GM19467 (cell line): Measurements from ENCODE around the gene RNU7-1.

Experiments
- ATAC-seq: cut with Tn5 transposase; IDR thresholded peaks from one replicate; pipeline ENCODE4 v1.9.1; 2021; ENCODE audit warnings: mild to moderate bottlenecking, moderate library complexity; ENCODE audit not compliant: unreplicated experiment

RNU7-1 gene

DNA sequence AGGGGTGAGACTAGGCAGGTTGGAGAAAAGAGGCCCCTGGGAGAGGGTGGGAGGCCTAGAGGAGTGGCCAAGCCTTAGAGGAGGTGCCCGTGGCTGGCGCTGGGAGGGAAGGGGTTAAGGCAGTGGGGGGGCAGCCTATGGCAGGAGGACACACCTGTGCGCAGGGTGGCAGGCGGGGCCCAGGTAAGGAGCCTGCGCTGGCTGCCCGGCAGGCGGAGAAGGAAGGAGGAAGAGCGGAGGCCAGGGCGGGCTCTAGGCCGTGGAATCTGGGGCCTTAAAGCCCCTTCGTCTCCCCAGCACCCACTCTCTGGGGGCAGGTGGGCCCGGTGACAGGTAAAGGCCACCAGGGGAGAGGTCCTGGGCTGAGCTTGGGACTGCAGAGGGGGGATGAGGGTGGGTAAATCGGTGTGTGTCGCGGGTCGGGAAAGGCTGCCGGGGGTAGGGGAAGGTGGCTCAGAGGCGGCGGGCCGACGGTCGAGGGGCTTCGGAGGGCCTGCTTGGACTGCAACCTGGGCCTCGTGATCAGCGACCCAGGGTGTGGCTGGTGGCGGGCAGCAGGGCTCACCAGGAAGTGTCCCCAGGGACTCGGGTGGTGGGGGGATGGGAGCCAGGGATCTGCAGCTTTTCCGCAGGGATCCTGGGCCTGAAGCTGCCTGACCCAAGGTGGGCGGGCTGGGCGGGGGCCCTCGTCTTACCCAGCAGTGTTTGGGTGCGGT is 19.6 kb downstream of the RNU7-1 start:
- ATAC-seq = no peak

DNA sequence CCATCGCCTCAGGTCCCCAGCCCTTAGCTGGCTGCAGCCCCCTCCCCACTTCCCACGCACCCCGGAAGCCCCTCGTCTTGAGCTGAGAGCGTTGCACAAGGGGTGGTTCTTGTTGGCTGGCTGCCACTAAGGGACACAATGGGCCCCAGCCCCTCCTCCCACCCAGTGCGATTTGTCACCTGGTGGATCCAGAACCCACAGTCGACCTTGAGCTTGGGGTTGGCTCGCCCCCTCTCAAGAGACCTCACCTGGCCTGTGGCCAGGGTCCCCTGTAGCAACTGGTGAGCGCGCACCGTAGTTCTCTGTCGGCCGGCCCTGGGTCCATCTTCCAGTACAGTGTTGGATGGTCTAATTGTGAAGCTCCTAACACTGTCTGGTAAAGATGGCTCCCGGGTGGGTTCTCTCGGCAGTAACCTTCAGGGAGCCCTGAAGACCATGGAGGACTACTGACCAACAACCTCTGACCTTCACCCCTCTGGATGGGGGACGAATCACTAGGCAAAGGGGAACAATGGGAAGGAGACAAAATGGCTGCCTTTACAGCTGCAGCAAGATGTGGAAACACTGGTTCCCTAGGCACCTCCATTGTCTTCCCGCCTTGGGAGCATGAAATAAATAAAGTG is 20.3 kb downstream of the RNU7-1 start:
- no peak for ATAC-seq

- ATAC-seq = no peak
These were observed 21.0 kb downstream of the RNU7-1 start for GRCh38 chr12:6964605-6965025.

GRCh38 chr12:6965026-6965661 is 21.5 kb downstream of the RNU7-1 start:
- ATAC-seq = peak; percentile 50

- no peak for ATAC-seq
These were observed 22.1 kb downstream of the RNU7-1 start for GRCh38 chr12:6965714-6966113.

- no peak for ATAC-seq
These were observed 22.7 kb downstream of the RNU7-1 start for GRCh38 chr12:6966351-6966750.

GRCh38 chr12:6967651-6968100 is 24.1 kb downstream of the RNU7-1 start:
- no peak for ATAC-seq

DNA sequence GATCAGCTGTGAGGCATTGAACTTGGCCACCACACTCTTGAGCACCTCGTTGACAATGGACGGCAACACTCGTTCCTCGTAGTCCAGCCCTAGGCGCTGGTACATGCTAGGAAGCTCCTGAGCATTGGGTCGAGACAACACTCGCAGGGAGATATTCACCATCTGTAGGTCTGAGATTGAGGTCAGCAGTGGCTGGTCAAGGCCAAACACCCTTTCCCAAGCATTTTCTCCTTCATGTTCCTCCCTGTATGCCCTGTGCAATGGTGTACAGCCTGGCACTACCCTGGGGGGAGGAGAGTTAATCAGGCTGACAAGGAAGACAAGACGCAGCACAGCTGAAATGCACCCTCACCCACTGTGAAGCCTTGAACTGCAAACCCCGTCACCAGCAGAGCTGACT is 24.8 kb downstream of the RNU7-1 start:
- no peak for ATAC-seq

GRCh38 chr12:6970096-6970527 is 26.5 kb downstream of the RNU7-1 start:
- peak; percentile 5 for ATAC-seq

- ATAC-seq = no peak
These were observed 30.6 kb downstream of the RNU7-1 start for GRCh38 chr12:6974180-6974579.

GRCh38 chr12:6975297-6976032 is 31.8 kb downstream of the RNU7-1 start:
- ATAC-seq = no peak

DNA sequence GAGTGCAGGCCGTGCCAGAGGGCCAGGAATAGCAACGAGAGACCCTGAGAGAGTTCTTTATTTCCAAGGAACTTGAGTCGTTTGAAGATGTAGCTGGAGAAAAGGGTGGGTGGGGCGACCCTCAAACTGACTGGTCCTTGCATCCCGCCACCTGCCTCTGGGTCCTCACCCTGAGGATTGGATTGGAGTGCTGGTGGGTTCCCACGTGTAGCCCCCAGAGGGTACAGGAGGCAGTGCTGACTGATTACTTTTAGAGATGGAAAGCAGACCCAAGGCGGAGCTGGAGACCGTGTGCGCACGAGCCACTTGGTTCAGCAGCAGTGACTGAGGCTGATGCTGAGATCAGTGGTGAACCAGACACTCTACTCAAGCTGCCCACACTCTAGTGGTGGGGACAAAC is 34.0 kb downstream of the RNU7-1 start:
- ATAC-seq = no peak

DNA sequence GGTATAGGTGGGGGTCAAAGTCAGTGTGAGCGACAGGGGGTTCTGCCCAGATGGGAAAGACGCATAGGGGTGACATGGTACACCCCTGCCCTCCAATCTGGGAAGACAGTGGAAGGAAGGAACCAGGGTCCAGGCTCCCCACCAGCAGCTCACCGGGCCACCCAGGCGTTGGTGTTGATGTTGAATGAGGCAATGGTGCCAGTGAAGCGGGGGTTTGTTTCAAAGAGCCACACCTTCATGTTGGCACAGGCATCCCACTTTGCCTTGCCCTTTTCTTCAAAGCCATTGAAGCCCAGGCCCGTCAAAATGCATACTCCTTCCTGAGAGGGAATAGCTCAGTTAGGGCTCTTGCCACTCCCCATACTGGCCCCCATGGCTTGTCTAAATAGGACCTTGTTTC is 34.6 kb downstream of the RNU7-1 start:
- no peak for ATAC-seq

DNA sequence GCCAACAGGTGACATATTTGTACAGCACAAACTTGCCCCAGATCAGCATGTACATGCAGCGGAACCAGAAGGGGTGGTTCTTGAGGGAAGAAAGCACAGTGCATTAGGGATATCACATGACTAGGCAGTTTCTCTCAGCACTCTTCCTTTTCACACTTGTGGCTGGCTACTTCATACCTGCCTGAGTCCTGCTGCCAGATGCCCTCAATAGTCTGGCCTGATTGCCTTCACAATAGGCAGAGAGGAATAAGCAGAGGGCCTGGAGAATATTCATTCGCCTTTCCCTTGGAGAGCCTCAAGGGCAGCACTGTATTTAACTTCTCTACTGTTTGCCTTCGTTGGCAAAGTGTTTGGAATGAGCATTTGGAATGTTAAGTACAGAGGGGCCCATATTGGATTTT is 35.0 kb downstream of the RNU7-1 start:
- ATAC-seq = no peak

DNA sequence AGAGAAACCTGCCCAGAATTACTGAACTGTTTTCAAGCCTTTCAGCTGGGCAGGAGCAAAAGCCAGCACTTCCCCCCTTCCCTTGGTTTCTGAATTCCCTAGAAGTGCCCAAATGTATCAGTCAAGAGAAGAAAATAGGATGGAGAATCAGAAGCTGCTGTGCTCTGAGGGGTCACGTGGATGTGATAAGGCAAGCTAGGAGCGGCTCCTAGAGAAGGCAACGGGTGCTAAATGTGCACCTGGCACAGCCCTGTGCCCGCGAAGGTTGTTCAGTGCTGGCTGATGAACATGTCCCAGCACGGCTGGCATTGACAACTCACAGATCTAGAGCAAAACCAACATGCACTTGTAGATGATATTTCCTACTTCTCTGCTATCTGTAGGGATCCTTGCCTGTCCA is 35.4 kb downstream of the RNU7-1 start:
- no peak for ATAC-seq

DNA sequence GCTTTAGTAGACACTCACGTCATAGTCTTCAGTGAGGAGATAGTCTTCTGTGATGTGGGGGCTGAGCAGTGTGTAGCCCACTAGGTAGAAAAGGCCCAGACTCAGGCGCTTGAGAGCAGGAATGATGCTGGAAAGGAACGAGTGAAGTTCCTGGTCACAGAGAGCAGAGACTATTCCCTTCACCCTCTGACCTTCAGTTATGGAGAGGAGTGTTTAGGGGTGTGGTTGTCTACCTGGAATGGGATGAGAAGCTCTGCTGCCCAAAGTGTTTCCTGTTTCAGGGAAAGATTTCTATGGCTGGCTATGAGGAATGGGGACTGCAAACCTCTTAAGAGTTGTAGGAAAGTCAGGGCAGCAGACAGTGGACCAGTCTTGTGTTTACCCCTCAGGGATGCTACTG is 35.8 kb downstream of the RNU7-1 start:
- no peak for ATAC-seq

- no peak for ATAC-seq
These were observed 36.5 kb downstream of the RNU7-1 start for GRCh38 chr12:6980075-6980474.

DNA sequence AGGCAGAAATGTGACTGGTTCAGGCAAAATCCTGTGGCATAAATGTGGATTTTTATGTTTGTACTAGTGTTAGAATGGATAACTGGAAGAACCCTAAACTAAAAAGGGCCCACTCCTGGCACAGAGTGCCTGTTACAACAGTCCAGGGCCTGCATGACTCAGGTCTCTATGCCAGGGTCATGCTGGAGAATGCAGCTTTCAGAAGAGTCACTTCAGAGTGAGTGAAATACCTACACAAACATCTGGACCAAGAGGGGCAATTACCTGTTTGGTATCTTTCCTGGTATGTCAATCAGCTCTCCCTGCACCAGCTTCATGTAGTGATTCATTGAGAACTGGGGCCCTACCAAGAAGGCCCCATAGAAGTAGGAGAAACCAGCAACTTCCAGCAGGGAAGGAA is 37.1 kb downstream of the RNU7-1 start:
- ATAC-seq = no peak

- no peak for ATAC-seq
These were observed 37.8 kb downstream of the RNU7-1 start for GRCh38 chr12:6981152-6982052.

DNA sequence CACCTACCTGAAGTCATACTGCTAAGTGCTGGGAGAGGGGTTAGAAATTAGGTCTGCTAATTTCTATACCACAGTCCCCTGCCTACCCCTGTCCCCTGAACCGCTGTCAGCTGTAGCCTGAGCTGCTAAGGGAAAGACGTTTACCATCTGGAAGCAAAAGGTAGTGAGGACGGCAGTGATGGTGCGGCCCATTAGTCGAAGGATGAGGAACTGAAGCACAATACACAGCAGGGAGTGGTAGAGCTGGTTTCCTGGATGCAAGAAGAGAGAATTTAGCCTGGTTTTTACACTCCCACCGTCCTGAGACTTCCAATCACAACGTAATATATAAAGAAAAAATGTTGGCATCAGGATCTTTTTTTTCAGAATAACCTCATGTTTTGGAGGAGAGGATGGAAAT is 38.9 kb downstream of the RNU7-1 start:
- no peak for ATAC-seq
